WERI-Rb-1 (cell line): Measurements from ENCODE around the gene DEXI.

ENCODE experiments used
- DNase-seq: peaks from one replicate; pipeline ENCODE4 v3.0.0-alpha.2; 2020
- H3K27ac ChIP-seq: fragments of 250-450 bp; sonication (Bioruptor Pico); 2 replicates; pipeline ENCODE4 v1.5.1; 2020; ENCODE audit warnings: mild to moderate bottlenecking, moderate library complexity
- H3K27me3 ChIP-seq: fragments of 250-450 bp; sonication (Bioruptor Pico); 2 replicates; pipeline ENCODE4 v1.5.1; 2021; ENCODE audit warnings: mild to moderate bottlenecking, low read depth, moderate library complexity; ENCODE audit not compliant: insufficient read depth, severe bottlenecking
- H3K36me3 ChIP-seq: fragments of 250-450 bp; sonication (Bioruptor Pico); 2 replicates; pipeline ENCODE4 v1.5.1; 2020; ENCODE audit warnings: mild to moderate bottlenecking, moderate library complexity
- H3K4me3 ChIP-seq: 2 replicates; pipeline ENCODE4 v1.5.1; 2011; ENCODE audit warnings: low read depth, mild to moderate bottlenecking, control low read depth, low read length
- H3K9me3 ChIP-seq: fragments of 250-450 bp; sonication (Bioruptor Pico); 2 replicates; pipeline ENCODE4 v1.5.1; 2021; ENCODE audit warnings: mild to moderate bottlenecking, moderate library complexity; ENCODE audit not compliant: severe bottlenecking
- TF ChIP-seq, protein P1 (sequence below): IDR thresholded peaks from 2 replicates; pipeline ENCODE4 v1.5.1; 2011; ENCODE audit warnings: low read depth, mild to moderate bottlenecking, control low read depth, inconsistent platforms, low read length

DEXI gene

DNA sequence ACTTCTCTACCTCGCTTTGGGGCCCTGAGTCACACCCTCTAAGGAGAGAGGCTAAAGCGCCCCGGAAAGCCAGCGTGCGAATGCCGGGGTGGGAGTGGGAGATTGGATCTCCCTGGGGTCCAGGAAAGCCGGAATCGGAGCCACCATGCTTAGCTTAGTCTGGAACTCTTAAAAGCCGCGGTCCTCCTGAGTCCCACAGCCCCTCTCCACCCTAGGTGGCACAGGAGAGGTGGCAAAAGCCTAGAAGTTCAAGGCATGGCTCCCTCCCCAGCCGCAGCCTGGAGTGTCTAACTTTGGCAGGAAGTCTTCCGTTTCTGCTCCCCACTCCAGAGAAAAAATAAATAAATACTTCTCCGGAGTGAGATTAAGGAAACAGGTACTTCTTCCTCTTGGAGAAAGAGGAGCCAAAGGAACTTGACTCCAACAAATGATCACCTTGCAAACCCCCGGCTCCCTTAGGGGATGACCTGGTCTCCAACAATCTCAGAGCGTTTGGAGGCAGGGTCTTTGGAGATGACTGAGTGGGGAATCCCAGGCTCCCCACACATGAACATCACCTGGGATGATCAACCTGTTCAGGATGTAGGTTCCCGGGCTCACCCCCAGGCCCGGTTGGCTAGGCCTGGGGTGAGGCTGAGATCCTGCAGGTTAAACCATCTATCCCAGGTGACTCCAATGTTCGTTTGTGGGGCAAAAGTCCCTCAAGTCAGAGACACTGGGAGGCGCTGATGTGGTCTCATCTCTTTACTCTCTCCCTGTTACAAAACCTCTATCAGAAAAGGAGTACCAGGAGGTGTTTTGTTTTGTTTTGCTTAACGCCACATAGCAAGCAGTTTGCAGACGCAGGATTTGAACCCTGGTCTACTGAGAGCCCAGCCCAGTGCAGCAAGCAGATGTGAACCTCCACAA lies 62.3 kb downstream of the DEXI start:
- H3K27me3 ChIP-seq, result peaks cover 6% of the 10 kb centered on the region
- H3K36me3 ChIP-seq, result no peaks in the 10 kb centered on the region
- TF ChIP-seq, protein P1, sequence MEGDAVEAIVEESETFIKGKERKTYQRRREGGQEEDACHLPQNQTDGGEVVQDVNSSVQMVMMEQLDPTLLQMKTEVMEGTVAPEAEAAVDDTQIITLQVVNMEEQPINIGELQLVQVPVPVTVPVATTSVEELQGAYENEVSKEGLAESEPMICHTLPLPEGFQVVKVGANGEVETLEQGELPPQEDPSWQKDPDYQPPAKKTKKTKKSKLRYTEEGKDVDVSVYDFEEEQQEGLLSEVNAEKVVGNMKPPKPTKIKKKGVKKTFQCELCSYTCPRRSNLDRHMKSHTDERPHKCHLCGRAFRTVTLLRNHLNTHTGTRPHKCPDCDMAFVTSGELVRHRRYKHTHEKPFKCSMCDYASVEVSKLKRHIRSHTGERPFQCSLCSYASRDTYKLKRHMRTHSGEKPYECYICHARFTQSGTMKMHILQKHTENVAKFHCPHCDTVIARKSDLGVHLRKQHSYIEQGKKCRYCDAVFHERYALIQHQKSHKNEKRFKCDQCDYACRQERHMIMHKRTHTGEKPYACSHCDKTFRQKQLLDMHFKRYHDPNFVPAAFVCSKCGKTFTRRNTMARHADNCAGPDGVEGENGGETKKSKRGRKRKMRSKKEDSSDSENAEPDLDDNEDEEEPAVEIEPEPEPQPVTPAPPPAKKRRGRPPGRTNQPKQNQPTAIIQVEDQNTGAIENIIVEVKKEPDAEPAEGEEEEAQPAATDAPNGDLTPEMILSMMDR, result no peak
- no peaks in the 10 kb centered on the region for H3K9me3 ChIP-seq
- H3K4me3 ChIP-seq, result no peak overlapping the region
- H3K27ac ChIP-seq, result no peak overlapping the region
- no peak for DNase-seq
